CD4-positive, alpha-beta T cell treated with Interleukin-2 at 100 ng/mL for 4 hours (primary cell): Measurements from ENCODE around the gene GUCY1A1.
A peak's percentile ranks its signal among the peaks of the same experiment; 100 is the strongest.

Experiments used
- DNase-seq: peaks from one replicate; pipeline ENCODE4 v3.0.0-alpha.2; 2020; ENCODE audit warnings: low spot score

Gene GUCY1A1

DNA sequence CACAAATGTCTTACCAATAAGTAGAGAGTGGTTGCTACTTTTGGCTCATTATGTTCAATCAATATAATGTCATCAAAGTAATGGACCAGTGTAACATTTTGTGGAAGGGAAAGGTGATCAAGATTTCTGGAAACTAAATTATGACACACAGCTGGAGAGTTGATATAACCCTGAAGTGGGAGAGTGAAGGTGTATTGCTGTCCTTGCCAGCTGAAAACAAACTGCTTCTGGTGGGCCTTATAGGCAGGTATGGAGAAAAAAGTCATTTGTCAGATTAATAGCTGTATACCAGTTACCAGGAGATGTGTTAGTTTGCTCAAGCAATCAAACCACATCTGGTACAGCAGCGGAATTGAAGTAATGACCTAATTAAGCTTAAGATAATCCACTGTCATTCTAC lies 74.9 kb downstream of the GUCY1A1 start:
- DNase-seq: no peak

DNA sequence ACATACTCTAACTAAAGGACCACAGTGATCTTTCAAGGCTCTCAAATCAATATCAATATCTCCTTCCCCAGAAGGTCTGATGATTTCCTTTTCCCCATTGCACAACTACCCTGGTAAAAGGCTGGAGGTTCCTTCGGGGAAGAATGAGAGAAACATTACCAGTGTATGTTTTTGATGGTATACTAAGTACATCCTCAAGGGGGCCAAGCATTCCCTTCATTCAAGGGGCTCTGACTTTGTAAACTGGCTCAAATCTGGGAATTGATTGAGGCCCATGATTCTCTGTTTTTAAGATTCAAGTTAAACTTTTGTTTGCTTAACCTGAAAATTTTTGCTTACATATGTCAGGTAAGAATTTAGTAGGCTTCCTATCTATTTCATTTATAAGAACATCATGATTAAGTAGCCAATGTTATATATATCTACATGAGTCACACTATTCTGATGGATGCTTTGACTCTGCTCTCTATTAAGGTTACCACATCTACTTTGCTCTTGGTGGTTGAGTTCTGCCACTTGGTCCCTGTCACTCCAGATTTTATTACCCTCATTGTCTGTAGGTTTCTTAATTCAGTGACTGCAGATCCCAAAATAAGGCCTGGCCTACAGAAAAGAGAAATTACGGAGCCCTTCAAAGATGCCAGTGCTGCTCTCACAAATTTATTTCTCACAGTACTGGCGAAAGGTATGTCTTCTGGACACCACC lies 75.8 kb downstream of the GUCY1A1 start:
- no peak for DNase-seq

DNA sequence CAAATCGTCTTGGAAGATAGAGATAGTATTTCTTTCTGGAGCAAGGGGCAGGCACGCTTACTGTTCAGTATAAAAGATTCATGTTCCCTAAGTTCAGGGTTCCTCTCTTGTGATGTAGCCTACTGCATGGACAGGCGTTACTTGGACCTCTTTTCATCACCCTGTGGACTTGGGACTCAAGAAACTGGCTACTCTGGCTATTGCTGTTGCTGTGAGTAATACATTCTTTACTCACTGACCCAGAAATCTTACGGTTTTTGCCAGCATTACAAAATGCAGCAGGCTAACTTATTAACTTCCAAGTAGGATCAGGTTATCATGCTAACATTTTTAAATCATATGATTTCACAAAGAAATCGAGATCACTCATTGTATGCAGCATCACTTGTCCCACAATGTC lies 79.3 kb downstream of the GUCY1A1 start:
- no peak for DNase-seq

DNA sequence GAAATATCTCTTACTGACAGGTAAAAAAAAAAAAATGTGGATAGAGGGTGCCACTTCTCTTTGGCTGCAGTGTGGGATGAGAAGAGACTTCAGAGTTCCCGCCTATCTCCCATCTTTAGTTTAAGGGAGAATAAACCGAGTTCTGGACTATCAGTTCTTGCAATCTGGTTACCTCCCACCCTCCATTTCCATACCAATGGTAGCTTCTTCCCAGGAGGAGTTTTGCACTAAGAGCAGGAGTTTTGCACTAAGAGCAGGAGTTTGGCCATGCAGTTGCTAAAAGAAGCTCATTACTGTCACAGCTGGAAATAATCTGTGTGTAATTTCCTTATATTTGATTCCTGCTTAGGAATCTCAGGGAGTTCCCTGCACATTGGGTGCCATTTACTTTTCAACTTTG lies 81.4 kb downstream of the GUCY1A1 start:
- DNase-seq: no peak

DNA sequence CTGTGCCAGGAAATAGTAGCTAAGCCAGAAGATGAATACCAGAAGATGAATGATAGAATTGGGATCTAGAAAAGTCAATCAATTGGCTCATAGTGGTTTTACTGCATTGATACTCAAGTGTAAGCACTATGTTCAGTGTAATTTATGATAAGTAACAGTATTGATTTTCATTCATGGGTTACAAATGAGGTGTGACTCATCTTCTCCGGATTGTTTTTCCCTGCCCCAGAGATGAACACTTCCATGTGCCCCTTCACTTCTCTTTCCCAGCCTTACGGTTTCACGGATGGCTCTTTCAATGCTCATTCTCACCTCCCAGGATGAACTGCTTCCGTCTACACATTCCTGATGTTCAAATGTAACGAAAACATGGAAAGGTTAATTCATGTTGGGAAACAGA lies 82.4 kb downstream of the GUCY1A1 start:
- DNase-seq: no peak

DNA sequence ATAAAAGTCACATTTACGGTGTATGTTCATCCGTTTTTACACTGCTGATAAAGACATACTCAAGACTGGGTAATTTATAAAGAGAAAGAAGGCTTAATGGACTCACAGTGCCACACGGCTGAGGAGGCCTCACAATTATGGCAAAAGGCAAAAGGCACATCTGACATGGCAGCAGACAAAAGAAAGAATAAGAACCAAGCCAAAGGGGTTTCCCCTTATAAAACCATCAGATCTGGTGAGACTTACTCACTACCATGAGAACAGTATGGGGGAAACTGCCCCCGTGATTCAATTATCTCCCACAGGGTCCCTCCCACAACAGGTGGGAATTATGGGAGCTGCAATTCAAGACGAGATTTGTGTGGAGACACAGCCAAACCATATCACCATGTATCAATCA lies 84.9 kb downstream of the GUCY1A1 start:
- DNase-seq: no peak

DNA sequence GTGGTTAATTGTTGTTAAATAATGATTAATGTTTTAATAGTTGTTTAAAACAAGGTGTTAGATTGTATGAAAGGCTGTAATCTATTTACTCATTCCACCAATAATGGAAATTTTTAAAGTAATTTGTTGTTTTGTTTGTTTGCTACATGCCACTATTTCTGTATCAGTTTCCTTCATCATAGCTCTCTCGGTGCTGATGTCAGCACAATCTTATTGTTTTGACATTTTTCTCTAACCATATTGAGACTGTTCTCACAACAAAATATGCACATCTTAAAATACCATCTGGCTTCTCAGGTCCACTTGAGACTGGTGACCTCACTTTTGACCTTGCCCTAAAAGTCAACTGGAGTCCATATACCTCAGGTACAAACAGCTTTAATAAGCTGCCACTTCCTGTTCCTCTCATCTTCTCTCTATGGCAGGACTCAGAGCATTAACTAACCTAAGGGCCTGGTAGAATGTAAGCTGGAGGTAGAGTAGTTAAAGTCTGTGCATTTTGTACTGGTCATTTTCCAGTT lies 91.2 kb downstream of the GUCY1A1 start:
- no peak for DNase-seq

DNA sequence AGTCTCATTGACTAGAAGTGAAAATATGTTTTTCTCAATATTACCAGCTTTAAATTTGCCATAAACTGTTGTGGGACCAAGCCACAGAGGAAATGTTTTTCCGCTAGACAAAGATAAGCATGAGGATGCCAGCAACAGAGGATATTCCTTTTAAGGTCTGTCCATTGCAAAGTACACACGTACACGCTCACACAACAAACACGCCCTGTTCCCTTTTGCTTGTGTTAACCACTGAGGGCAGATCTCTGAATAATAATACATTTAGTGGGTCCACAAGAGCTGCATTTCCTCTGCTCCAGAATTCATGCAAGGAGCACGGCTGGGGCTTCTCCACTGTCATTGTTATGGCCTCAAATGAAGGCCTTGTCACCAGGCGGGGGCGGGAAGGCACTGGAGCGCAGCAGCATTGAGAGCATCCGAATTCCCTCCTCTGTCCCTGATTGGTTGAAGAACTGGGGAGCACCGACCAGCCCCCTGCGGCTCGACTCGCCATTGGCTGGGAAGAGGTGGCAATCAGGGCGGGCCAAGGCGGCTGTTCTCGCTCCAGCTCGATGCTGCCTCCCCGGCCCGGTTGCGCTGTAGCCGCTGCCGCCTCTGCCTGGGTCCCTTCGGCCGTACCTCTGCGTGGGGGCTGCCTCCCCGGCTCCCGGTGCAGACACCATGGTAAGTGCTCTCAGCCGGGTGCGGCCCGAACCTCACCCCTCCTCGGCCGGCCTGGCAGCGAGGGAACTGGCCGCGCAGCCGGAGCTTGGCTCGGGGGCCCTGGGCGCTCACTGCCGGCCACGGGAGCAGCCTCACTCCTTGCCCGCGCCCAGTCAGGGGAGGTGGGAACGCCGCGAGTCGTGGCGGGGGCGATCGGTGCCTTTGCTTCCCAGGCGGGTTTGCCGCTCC lies 92.1 kb downstream of the GUCY1A1 start, which contains the start of gene GUCY1B1:
Gene GUCY1B1 (plus strand): TSS at position 541 of the 891 bp plus-strand sequence. CDS start 120 bp downstream, at position 661.
- DNase-seq: peak; percentile 59

DNA sequence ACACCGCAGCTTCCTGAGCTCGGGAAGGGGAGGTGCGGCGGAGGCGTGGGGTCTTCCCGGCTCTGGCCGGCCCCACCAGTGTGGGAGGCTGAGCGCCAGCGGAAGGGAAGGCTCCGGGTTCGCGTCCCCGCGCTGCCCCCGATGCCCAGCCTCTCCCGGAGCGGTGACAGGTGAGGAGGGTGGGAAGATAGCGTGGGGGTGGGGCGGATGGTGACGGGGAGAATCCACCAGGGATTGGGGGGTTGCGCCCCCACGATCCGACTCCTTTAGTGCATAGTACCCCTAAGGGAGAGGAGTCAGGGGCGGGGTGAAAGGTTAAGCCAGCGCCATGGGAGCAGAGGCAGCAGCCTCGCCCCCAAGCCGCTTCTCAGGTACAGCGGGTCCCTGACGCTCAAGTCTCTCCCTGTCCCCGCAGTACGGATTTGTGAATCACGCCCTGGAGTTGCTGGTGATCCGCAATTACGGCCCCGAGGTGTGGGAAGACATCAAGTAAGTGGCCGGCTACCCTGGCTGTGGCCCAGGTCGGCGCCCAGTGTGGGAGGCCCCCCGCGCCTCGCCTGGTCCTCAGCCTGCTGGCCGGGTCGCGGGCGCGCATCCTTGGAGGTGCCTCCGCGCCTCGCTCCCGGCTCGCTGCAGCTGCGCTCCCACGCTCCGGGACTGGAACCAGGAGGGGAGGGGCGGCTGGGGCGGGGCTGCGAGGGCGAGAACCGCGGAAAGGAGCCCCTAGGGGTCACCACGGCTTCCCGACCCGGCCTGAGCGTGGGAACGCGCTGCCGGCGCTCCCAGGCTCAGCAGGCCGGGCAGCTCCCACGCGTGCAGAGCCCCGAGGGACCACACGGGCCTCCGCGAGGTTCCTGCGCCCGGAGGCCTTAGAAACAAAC lies 93.0 kb downstream of the GUCY1A1 start:
- DNase-seq: no peak

DNA sequence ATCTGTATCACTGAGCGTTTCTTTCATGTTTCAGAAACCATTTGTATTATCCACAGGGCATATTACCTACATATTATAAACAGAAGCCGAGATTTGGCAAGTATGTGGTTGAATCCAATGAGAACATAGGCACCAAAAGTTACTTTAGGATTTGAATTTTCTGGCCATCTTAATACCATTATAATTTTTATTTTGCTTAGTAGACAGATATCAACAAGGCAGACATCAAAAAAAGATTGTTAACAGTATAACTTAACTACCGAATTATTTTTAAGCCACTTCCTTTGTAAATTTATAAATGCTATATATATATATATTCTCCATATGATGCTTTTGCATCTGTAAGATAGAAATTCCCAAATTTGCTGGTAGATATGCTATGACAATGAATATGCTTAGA lies 94.4 kb downstream of the GUCY1A1 start:
- DNase-seq: no peak

DNA sequence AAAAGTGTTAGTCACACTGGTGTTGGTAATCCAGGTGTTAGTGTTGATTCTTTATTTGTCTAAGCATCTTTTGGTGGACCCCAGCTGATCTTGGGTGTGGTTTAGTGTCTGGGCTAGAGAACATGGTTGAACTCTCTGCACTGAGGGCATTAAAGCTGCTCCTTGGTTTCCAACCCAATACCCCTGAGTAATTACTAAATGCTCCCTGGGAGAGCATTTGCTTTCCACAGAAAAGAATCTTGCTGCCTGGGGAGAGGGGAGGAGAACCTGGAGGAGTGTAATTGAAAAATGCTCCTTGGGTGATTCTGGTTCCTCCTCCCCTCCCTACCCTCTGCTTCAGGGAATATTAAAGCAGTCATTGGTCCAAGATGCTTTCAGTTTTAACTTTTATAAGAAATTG lies 95.3 kb downstream of the GUCY1A1 start:
- DNase-seq: no peak

DNA sequence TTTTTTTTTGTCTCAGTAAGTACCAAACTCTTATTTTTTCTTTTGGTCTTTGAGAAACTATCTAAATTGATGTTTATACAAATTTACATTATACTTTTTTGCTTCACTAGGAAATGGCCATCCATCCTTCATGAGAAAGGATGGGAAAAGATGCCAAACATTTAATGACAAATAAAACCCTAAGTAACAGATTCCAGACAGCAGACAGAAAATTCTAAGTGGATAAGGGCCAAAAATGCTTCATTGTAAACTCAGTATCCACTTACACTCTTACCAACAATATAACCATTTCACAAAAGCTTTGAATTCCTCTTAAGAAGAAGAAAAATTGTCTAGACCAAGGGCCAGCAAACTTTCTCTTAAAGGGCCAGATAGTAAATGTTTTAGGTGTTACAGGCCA lies 95.7 kb downstream of the GUCY1A1 start:
- no peak for DNase-seq

DNA sequence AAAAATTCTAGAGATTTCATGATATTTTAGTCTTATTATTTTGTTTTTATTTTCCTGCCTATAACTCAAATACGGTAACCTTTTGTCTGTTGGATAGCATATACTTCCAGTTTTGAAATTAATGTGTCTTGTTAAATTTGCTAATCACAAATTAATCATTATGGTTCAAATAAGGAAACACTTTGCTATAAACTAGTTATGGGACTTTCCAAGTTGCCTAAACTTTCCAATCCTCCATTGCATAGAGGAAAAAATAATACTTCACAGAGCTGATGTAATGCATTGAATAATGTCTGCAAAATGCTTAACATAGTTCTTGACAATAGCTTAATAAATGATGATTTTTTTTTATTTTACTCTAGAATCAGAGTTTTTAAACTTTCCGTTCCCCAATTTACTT lies 96.9 kb downstream of the GUCY1A1 start:
- no peak for DNase-seq

DNA sequence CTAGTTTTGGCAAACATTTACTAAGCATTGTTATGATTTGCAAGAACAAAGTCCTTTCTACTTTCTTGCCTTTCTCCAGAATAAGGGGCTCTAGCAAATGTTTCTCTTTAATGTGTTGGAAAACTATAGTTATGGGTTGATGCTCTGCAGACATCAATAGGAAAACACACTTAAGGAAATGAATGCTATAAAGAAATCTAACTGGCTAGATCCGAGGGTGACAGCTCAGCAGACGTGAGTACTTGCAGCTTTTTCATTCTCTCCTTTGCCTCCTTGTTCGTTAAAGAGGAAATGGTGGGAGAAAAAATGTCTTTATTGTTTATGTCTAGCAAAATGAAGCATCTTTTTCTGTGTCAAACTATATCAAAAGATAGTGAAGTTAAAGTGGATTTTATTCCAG lies 98.5 kb downstream of the GUCY1A1 start:
- no peak for DNase-seq

DNA sequence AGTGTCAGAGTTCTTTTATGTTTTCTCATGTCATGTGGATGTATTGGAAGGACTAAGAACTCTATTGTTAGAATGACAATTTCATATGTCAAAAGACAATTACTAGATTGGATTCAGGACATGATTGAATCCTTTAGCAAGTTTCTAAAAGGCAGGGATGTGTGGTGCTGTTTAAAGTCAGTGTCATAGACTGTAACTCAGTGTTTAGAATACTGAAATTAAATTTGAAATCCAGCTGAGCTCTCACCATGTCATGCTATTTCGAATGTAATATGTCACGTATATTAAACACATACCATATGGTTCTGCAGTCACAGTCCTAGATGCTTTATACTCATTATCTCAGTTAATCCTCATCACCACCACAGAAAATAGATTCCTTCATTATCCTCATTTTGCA lies 100.0 kb downstream of the GUCY1A1 start:
- DNase-seq: no peak

DNA sequence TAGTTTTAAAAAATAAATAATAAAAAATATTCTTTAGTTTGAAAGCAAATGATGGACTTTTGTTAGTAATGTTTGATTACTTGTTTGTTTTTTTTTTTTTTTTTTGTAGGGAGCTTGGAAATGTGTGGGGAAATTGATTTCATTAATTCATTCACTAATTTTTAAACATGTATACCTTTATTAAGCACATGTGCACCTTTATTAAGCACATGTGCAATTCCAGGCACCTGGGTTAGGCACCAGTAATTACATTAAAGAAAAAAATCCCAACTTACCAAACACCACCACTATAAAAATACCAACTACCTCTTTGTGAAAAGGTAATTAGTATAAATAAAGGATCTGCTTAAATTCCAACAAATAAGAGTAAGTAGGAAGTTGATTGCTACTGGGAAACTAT lies 101.7 kb downstream of the GUCY1A1 start:
- DNase-seq: no peak

DNA sequence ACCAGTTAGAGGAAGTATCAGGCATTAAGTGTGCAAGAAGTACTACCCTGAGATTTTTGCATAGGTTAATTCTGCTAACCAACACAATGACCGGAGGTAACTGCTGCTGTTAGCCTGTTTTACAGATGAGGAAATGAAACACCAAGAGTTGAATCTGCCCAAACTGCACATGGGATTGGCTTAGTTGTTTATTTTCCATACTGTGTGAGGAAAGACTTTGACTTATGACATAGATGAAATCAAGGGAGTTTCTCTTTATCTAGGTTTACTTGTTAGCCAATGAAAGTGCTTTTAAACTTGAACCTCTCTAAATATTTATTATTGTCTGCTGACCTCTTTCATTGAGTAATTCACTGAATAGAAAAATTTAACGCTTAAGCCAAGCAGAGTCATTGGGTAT lies 102.4 kb downstream of the GUCY1A1 start:
- DNase-seq: no peak

DNA sequence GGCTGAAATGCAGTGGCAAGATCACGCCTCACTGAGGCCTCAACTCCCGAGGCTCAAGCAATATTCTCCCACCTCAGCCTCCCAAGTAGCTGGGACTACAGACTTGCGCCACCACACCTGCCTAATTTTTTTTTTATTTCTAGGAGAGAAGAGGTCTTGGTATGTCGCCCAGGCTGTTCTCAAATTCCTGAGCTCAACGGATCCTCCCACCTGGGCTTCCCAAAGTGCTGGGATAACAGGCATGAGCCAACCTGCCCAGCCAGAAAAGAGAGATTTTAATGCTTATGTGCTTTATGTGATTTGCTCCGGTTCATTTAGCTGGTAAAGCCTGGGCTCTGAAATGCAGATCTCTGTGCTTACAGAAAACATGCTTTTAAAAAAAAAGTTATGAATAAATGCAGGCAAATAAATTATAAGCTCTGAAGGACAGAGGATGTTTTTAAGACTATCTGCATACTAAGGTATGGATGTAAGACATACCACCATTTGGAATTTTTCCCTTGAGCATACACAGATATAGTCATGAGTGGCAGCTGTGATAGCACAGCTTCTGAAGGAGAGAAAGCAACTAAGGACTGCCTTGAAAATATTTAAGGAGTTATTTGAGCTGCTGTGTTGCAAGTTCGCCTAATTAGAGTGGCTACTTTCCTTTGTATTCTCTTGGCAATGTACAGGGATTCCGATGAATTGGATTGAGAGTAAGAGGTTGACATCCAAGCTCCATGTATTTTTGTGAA lies 106.0 kb downstream of the GUCY1A1 start:
- no peak for DNase-seq

DNA sequence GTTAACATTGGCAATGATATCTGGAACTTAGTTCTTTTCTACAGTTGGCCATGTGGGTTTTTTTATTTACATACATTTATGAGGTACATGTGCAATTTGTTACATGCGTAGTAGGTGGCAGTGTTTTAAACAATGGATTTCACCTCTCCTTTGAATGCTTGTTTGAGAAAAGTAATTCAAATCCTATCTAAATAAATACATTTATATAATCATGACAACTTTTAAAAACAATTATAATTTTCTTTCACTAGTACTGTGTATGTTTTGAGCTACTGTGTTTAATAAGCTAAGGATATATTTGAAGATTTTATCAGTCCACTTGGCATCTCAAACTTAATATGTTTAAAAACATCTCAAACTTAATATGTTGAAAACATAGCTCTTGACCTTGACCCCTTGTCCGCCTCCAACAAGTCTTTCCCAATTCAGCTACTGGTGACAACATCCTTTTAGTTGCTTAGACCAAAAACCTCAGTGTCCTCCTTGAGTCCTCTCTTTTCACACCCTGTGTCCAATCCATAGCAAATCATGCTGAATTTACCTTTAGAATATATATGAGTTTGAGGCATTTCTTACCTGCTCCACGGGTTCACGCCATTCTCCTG lies 106.7 kb downstream of the GUCY1A1 start:
- DNase-seq: no peak

DNA sequence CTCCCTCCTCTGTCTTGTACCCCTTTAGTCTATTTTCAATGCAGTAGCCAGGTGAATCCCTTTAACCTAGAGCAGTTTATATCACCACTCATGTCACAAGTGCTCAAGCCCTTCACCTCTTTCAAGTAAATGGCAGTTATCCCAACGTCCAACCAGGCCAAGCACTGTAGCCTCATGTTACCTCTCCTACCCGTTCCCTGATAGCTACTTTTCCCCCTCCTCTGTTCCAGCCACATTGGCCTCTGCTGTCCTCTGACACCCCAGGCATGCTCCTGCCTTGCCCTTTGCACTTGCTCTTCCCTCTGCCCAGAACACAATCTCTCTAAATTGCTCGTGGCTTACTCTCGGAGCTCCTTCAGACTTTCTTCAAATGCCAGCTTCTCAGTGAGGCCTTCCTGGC lies 107.4 kb downstream of the GUCY1A1 start:
- no peak for DNase-seq
